Ecto neural progenitor cell (in vitro differentiated cells): ENCODE measurements around the gene TOR1B.

ENCODE experiments used
- DNase-seq: peaks from one replicate; pipeline ENCODE4 v3.0.0-alpha.2; 2018; ENCODE audit warnings: low spot score

Gene TOR1B

DNA sequence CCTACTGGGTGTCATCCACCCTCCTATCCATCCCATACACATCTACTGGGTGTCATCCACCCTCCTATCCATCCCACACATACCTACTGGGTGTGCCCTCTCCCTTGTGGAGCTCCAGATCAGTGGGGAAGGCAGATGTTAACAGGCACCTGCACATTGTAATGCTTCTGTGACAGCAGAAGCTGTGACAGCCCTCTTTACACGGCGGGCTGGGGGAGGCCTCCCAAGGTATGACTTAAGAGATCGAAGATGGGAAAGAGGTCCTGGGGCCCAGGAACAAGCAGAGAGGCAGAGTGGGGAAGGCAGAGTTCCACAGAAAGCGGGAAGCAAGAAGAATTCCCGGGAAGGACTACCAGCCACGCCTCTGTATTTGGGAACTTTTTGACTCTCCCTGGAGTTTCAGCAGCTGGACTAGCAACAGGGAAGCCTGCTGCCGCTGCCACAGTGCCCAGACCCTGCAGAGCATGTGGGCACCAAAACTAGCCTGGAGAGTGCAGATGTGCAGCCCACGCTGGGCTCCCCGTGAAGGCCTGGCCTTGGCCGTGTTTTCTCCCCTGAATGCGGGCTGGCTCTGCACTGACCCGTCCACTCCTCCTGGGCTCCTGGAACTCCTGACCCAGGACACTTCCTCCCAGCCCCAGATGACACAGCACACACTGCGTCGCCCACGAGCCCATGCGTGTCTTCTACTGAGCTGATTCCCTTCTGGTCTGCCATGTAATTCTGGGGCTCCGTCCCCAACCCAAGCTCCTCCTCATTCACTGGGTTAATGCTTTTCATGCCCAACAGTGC lies 11.6 kb downstream of the TOR1B start:
- no peak for DNase-seq

- DNase-seq, result no peak
Observed at GRCh38 chr9:129815278-129815677, 12.3 kb downstream of the TOR1B start.

DNA sequence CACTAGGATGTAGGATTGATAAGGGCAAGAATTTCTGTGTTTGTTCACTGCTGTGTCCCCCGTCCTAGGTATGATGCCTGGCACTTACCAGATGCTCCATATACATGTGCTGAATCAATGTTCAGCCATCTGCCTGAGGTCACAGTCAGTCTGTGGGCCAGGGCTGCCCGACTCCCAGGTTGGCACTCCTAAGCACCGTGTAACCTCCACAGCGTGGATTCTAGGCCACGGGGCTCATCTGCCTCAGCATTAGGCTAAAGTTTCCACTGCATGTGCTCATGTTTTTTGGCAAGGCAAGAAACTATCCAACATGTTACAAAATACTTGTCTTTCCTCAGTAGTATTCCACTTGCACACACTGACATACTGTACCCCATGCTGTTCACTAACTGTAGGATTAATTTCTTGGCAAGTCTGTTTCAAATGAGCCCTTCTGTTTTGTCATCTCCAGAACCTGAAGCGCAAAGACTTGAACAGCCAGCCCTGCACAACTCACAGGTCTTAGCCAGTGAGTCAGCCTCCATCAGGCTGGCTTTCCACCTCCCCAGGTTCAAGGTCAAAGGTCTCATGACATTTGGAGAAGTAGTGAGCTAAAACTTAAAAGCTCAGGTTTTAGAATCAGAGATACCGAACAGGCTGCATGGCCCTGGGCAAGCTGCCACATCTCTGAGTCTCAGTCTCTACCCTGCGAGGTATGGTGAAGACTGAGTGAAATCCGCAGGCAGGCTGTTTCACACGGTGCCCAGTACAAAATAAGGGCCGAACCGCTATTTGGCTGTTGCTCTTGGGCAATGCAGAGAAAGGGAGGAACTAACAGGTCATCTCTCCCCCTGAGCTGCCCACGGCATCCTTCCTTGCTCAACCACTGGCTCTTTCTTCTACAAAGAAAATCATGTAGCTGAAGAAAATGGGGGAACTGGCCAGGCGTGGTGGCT lies 13.8 kb downstream of the TOR1B start:
- DNase-seq, result no peak

DNA sequence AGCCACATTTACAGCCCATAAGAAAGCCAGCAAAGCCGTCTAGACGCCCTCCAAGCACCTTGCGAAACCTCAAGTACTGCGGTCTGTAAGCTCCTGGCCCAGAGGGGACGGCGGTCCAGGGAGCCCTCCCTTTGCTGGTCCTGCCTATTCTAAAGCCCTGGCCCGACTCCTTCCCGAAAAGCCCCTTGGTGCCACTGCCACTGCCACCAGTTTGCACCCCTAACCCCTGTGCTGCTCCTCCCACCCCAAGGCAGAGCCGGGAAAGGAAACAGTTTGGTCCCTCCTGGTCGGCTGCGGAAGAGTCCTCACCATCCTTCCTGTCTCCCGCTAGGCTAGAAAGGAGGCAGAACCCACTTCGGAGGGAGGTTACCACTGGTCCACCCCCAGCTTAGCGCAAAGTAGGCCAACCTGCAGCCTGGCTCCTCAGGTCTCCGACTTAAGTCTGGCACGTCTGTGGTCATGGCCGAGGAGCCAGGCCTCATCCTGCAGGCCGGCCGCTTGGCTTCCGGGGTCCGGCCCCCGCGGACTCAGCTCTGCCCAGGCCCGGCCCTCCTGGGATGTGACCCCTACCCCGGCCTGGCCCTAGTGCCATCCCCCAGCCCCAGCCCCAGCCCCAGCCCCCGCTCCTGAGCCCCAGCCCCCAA lies 20.0 kb downstream of the TOR1B start:
- DNase-seq, result peak; percentile 54

DNA sequence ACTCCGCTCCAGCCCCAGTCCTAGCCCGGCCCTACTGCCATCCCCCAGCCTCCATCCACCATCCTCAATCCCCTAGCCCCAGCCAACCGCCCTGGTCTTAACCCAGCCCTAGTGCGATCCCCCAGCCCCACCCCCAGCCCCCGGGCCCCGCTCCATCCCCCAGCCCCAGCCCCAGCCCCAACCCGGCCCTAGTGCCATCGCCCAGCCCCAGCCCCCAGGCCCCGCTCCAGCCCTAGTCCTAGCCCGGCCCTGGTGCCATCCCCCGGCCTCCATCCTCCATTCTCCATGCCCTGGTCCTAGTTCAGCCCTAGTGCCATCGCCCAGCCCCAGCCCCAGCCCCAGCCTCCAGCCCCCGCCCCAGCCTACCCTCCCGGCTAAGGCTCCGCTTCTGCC lies 20.6 kb downstream of the TOR1B start:
- DNase-seq, result no peak

GRCh38 chr9:129823935-129824601 lies 21.1 kb downstream of the TOR1B start, which contains the start of gene TOR1A:
TOR1A (minus strand) TSS chr9:129824136; CDS start chr9:129824085, 51 bp downstream.
- DNase-seq, result peak; percentile 94

DNA sequence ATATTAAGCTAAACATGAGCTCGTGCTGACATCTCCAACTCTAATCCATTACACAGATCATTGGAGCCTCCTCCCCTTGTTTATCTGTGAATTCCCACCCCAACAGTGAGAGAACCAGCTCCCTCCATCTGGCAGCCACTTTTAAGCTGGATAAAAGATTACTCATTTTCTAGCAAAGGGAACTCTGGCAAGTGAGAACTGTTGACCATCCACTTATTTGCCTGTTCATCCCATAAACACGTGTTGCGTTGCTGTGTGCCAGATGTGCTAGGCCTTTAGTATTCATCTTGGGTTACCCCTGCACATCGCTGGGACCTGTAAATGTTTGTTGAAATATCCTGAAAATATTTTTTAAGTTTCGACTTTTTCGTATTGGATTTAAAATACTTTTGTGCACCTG lies 23.4 kb downstream of the TOR1B start:
- DNase-seq, result no peak

DNA sequence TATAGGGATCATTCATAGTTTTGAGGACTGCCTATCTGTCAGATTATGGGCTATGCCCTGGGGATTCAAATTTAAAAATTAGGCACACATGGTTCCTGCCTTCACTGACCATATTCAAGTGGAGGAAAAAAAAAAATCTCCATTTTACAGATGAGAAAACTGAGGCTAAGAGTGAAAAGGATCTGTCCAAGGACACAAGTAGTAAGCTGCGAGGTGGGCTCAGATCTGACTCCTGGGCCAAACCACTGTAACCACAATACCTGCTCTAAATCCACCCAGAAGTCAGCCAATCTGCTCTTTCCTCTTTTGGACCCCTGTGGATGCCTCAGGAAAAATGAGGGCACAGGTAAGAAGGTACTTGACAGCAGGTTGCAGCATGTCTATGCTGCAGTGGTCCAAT lies 23.8 kb downstream of the TOR1B start:
- DNase-seq, result no peak

DNA sequence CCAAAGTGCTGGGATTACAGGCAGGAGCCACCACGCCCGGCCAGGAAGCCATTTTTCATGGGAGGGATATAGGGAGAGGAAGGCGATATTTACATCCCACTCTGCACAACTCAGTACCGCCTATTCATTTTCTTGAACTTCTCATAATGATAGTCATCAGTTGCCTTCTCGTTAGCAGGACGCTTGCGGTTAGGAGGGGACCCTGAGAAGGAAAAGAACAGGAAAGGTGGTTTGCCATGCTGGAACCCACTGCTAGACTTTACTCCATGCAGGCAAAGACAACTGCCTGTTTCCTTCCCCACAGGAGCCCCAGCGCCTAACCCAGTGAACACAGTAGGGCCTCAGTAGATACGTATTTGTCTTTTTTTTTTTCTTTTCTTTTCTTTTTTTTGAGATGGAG lies 25.1 kb downstream of the TOR1B start:
- no peak for DNase-seq

DNA sequence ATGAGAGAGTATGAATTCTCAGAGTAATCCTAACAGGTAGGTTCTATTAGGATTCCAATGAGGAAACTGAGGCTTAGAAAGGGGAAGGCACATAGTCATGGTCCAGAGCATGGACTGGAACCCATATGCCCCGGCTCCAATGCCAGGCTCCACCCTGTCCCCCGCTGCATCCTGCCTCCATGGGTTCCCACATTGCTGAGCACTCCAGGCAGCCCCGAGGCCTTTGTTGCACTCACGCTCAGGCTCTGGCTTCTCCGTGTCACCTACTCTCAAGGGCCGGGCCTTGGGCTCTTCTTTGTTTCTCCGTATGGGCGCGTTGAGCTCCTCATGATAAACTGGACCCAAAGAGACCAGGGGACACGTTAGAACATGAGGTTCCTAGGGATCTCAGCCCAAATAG lies 26.0 kb downstream of the TOR1B start:
- no peak for DNase-seq

- DNase-seq, result no peak
Observed at GRCh38 chr9:129832982-129833381, 30.0 kb downstream of the TOR1B start.

GRCh38 chr9:129834489-129835127 lies 31.6 kb downstream of the TOR1B start:
- no peak for DNase-seq

- peak; percentile 98 for DNase-seq
Observed at GRCh38 chr9:129835128-129835859, 32.3 kb downstream of the TOR1B start, which contains the start of the genes C9orf78 and USP20. C9orf78 (minus strand) TSS chr9:129835275; CDS start chr9:129835221, 54 bp downstream. USP20 (plus strand) TSS chr9:129835458; CDS start chr9:129852556, 17,098 bp downstream.

DNA sequence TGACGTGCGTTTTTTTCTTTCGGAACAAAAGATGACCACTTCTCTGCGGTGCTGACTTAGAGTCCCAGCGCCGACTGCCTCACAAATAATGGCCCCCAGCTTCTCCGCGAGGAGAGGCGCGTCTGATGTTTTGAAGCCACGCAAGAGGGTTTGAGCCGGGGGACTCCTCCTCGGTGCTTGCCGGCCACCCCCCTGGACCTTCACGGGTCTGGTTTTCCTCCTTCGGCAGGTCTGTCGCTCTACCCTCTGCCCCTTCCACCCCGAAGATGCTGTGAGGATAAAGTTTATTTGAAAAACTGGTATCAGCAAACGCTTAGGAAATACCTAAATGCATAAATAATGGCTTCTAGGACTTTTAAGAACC lies 32.9 kb downstream of the TOR1B start:
- no peak for DNase-seq

GRCh38 chr9:129836311-129837007 lies 33.5 kb downstream of the TOR1B start:
- DNase-seq, result no peak

GRCh38 chr9:129838707-129839259 lies 35.8 kb downstream of the TOR1B start:
- DNase-seq, result no peak

DNA sequence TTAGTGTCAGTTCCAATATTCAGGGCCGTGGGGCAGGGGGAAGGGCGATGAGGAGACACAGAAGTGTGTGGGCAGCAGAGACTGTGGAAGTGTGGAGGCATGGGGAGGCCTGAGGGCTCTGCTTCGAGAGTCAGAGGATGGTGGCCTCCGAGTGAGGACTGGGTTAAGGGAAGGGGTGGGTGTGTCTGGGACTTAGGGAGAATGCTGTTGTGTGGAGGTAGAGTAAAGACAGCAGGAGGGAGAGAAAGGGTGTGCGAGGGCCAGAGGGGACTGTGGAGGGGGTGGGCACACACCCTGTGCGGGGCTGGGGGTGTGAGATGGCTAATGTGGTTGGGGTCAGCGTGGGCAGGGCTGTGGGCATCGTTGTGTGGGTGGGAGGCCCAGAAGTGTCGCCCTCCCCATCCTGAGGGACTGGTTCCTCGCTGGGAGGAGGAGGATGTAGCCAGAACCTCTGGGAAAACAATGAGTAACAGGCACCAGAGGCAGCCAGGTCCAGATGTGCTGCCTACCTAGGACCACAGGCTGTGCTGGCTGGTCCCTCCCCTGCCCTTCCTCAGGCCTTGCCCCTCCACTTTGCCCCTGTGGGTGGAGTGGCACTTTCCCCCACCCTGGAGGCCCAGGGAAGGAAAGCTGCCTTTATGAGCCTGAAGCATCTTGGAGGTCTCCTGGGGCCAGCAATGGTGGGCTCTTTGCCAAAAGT lies 36.5 kb downstream of the TOR1B start:
- no peak for DNase-seq

DNA sequence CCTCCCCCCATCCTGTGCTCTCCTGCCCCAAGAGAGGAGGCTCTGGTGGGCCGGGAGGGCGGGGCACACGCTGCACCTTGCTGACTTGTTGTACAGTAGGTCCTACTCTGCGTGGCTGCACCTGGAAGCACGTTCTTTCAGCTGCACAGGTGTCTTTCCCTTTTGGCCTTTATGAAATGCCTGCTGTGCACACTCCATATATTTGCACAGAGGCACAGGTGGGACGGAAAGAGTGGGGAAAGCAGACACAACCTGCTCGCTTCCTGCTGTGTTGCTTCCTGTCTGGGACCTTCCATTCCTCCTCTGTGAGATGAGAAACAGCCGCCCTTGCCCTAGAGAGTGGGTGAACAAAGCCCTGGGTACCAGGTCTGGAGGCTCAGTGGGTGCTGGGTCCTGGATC lies 37.0 kb downstream of the TOR1B start:
- DNase-seq, result no peak

- DNase-seq, result no peak
Observed at GRCh38 chr9:129841071-129841470, 38.1 kb downstream of the TOR1B start.
